ENCODE measurements around the gene TTC9.
A peak's percentile ranks its signal among the peaks of the same experiment; 100 is the strongest.
"Not testable (repeated sequence)": the region's sequence is repeated elsewhere in the genome, so short reads cannot be mapped to it uniquely, and the experiment has no call there.

Gene TTC9

GRCh38 chr14:70685474-70686197, 43.9 kb downstream of the TTC9 start:
- no peak for DNase-seq

- DNase-seq = peak; percentile 2
These were observed 50.5 kb downstream of the TTC9 start for GRCh38 chr14:70692210-70692609.

- DNase-seq = peak; percentile 5
These were observed 54.3 kb downstream of the TTC9 start for GRCh38 chr14:70696026-70696425.

- no peak for DNase-seq
These were observed 56.0 kb downstream of the TTC9 start for GRCh38 chr14:70697701-70698100.

- peak; percentile 35 for DNase-seq
These were observed 56.6 kb downstream of the TTC9 start for GRCh38 chr14:70698288-70698687.

GRCh38 chr14:70699646-70700045, 57.9 kb downstream of the TTC9 start:
- no peak for DNase-seq

- no peak for DNase-seq
These were observed 59.4 kb downstream of the TTC9 start for GRCh38 chr14:70700955-70701585.

DNA sequence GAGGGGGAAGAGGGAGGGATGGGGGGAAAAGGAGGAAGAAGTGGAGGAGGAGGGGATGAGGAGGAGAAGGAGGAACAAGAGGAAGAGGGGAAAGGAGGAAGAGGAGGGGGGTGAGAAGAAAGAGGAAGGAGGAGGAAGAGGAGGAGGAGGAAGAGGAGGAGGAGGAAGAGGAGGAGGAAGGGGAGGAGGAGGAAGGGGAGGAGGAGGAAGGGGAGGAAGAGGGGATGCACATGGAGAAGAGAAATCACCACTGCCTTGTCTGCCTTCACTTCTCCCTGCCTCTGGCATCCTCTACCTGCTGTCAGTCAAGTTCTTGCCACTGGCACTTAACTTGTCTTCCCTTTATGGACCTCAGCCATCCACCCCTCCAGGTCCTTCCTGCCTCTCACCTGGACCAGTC, 59.9 kb downstream of the TTC9 start:
- peak; percentile 3 for DNase-seq

GRCh38 chr14:70702161-70702560, 60.4 kb downstream of the TTC9 start:
- no peak for DNase-seq

DNA sequence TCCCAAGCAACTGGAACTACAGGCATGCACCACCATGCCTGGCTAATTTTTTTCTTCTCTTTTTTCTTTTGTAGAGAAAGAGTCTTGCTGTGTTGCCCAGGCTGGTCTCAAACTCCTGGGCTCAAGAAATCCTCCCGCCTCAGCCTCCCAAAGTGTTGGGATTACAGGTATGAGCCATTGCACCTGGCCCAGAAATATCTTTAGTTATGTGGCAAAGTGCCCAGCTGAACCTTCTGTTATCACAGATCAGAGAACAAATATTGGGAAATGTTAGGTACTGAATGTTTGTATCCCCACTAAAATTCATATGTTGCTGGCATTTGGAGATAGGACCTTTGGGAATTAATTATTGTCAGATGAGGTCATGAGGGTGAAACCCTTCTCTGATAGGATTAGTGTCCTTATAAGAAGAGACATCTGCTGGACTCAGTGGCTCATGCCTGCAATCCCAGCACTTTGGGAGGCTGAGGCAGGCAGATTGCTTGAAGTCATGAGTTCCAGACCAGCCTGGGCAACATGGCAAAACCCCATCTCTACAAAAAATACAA, 62.0 kb downstream of the TTC9 start:
- not testable (repeated sequence) for DNase-seq

DNA sequence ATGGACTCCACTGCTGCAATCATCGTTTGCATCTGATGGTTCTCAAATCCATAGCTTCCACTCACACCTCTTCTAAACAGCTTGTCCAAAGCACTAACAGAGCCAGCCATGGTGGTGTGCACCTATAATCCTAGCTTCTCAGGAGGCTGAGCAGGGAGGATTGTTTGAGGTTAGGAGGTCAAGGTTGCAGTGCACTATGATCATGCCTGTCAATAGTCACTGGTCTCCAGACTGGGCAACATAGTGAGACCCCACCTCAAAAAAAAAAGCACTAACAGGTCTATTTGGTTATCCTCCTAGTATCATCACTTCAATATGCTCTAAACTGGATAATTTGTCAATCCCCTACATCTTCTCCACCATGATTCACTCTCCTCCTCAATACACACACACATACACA, 63.2 kb downstream of the TTC9 start:
- DNase-seq = no peak

DNA sequence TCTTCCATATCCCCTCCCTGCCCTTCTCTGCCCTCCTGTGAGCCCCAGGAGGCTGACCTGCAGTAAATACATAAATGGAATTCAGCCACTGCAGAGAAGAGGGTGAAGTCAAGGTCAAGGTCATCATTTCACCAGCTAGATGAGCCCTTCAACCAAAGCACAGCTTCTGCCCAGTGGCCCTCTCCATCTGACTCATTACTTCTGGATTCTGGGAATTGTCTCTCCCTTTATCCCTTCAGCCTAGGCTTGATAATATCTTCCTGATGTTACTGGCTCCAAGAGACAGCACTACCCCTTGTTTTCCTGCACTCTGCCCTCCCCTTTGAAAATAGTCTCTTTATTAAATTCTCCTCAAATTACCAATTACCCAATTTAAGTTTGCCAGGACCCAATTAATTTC, 64.5 kb downstream of the TTC9 start:
- no peak for DNase-seq

DNA sequence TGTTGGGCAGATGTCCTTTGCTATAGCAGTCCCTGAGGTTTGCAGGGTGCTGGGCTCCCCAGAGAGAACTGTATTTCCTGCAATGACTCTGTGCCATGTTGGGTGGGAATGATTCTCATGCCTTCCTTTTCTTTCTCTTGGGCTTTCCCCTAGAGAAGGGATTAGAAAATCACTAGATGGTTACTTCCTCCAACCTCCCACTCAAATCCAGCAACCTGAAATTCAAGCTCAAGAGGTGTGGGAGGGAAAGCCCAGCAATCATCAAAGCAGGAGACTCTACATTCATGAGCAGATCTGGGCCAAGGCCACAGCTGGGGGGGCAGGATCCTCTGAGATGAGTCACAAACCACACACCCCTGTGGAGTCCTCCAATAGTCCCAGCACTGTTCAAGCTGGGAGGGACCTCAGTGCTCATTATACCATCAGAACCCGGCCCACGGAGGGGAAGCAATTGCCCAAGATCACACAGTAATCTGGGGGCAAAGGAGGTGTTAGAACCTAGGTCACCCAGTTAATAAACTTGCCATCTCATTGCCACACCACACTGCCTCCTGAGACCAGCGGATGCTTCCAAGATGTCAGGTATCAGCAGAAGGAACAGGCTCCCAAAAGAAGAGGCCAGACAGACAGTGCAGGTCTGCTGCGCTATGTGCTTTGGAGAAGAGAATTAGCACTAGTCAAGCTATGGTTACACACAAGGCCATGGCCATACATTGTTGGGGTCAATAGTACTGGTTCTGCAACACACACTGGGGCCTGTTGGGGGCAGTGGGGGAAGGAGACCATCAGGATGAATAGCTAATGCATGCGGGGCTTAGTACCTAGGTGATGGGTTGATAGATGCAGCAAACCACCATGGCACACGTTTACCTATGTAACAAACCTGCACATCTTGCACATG, 65.7 kb downstream of the TTC9 start:
- DNase-seq = peak; percentile 78

DNA sequence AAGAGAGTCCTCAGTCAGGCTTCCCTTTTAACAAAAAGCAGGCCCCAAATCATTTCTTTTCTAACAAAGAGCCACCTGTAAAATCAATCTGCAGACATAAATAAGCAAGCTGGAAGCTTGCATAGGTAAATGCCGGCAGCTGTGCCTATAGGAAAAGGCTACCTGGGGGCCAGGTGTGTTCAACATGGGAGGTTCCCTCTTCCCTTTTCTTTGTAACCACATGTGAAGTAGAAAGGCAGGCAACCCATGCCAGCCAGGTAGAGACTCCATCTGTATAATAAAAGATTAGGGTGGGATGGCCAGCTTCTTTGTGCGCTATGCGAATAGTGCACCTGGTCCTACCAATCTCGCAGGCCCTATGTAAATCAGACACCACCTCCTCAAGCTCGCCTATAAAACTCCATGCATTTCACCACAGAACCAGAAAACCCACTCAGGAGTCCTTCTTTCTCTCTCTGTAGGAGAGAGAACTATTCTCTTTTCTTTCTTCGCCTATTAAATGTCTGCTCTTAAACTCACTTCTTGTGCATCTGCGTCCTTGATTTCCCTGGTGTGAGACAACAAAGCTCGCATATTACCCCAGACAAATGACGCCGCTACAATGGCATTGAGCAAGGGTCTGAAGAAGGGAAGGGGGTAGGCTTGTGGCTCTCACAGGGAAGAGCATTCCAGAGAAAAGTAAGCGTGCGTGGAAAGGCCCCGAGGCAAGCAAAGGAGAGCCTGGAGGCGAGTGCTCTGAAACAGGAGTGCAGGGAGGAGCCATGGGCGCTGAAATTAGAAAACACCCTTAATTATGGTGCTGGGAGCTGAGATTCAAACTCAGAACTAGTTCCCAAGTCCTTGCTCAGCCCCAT, 67.2 kb downstream of the TTC9 start:
- peak; percentile 45 for DNase-seq

DNA sequence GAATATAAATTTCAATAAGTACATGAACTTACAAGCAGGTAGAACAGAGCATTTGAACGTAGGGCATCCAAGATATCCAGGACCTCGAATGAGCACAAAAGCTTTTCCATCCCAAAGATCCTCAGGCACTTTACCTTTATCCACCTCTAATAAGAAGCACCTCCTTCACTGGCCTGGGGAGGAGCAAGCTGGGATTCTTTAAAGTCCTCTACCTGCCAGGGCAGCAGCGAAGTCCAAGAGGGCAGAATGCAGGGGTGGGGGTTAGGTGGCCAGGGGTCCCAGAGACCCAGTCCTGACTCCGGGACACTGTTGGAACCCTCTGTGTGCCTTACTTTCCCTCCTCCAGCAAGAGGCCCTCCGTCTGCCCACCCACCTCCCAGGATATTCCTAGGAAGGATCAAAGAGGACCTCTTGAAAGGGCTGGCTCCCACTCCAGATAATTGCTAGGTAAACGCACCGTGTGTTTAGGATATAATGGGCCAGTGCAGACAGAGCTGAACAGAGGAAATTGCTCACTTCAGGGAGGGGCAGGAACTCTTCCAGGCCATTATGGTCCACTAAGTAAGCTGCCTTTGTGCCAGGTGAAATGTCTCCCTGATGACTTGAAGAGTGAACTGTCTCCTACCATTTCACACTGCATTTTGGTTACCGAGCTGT, 68.1 kb downstream of the TTC9 start:
- DNase-seq = peak; percentile 88

DNA sequence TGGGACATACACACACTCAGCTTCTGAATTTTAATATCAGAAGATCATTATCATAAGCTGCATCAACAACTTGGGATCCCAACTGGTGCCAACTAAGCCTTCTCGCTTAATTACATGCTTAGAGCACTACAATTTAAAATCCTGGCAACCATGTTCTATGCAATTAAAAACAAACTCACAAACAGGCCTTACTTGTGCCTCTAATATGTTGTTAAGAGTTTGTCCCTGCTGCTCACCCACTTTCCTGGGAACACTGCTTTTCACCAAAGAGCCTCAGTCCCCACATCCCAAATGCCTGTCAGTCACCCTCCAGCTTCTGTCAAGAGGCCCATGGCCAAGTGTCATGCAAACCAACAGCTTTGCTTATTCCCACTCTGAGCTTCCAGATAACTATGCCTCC, 69.7 kb downstream of the TTC9 start:
- DNase-seq = no peak

DNA sequence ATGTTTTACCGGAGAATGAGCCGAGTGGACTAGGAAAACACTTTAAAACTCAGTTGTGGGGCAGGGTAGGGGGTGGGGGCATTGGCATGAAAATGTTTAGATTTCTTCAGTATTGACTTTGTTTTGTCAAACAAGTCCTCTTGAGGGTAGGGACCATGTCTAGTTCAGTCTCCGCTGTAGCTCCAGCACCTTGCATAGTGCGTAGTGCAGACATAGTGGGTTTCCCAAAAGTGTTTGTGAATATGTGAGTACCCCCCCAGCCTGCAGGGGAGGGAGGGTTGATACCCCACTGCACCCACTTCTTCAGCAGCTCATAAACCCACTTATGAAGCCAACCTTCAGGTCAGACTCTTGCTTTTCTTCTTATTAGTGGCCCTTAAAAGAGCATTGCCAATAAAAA, 71.4 kb downstream of the TTC9 start:
- no peak for DNase-seq

GRCh38 chr14:70713511-70713916, 71.8 kb downstream of the TTC9 start:
- DNase-seq = no peak

DNA sequence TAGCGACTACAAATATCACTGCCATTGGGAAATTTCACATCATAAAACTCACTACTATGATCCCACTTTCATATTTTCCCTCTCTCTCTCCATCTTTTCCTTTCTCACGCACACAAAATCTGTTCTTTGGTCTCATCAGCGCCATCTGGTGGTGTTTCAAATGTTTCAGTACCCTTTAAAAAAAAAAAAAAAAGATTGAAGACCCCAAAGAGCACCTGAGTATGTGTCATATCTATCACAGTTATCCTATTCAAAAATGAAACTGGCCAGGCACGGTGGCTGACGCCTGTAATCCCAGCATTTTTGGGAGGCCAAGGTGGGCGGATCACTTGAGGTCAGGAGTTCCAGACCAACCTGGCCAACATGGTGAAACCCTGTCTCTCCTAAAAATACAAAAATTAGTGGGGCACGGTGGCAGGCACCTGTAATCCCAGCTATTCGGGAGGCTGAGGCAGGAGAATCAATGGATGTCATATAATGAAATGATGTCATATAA, 72.4 kb downstream of the TTC9 start:
- DNase-seq = peak; percentile 77

GRCh38 chr14:70716483-70716882, 74.8 kb downstream of the TTC9 start:
- no peak for DNase-seq

DNA sequence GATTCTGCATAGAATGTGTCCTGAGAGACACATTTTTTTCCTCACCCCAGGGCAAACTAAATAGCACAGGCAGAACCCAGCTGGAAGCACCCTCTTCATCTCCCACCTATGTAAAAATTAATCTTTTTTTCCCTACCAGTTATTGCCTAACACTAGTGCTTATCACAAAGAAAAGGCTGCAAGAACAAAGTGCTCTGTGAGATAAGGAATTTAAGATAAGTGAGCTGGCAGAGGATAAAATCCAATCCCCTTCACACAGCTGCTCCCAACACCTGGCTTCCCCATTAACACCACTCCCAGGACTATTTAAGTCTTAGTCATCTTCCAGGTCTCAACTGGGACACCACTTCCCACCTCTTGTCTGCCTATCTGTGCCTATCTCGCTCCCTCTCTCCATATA, 75.2 kb downstream of the TTC9 start:
- no peak for DNase-seq
